GM06990 (cell line): Measurements from ENCODE around the gene ZC3H18.
A peak's percentile ranks its signal among the peaks of the same experiment; 100 is the strongest.

Experiments used
- DNase-seq: peaks from one replicate; pipeline ENCODE4 v3.0.0-alpha.2; 2011; ENCODE audit not compliant: insufficient read length; ENCODE audit errors: extremely low read depth
- H3K27me3 ChIP-seq: replicated peaks from 2 replicates; pipeline ENCODE4 v1.6.0; 2011; ENCODE audit warnings: low read length; ENCODE audit not compliant: control insufficient read depth, insufficient read depth
- H3K36me3 ChIP-seq: 2 replicates; pipeline ENCODE4 v1.5.1; 2011; ENCODE audit warnings: low read length; ENCODE audit not compliant: control insufficient read depth, insufficient read depth
- H3K4me3 ChIP-seq: replicated peaks from 2 replicates; pipeline ENCODE4 v1.5.1; 2011; ENCODE audit warnings: low read depth, mild to moderate bottlenecking, control low read depth, low read length
- TF ChIP-seq, protein P1 (sequence below): IDR thresholded peaks from 2 replicates; pipeline ENCODE4 v1.5.1; 2011; ENCODE audit warnings: low read length, control low read depth, mild to moderate bottlenecking, inconsistent platforms; ENCODE audit not compliant: insufficient read depth, poor library complexity, severe bottlenecking

The ZC3H18 gene

DNA sequence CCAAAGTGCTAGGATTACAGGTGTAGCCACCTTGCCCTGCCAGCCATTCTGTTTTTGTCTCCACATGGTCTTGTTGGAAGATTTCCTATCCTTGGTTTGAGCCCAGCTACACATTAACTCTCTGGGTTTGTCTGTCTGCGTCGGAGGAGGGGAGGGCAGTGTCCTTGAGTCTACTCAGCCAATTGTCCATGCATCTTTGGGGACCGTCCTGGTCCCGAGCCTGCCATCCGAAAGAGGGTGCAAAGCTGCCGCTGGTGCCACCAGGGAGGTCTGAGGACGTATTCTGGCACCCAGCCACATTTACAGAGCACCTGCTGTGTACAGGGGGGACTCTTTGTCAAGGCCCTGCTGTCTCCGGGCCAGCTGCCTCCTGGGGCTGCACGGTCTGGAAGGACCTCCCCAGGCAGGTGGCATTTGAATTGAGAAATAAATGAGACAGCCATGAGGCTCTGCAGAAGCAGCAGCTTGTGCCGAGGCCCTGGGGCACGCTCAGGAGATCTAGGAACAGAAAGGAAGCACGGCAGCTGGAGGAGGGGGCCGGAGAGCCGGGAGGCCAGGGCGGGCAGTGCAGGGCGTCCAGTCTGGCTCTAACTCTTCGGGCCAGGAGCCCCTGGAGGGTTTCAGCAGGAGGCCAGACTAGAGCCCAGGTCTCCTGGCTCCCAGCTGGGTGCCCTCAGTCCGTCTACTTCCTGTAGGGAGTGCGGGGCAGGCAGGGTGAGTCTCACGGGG, 79.2 kb downstream of the ZC3H18 start:
- Histone ChIP-seq H3K4me3 (peak overlapping the region; percentile 95), H3K27me3 (no peaks in the 10 kb centered on the region), H3K36me3 (peaks cover 32% of the 10 kb centered on the region)
- TF ChIP-seq, protein P1, sequence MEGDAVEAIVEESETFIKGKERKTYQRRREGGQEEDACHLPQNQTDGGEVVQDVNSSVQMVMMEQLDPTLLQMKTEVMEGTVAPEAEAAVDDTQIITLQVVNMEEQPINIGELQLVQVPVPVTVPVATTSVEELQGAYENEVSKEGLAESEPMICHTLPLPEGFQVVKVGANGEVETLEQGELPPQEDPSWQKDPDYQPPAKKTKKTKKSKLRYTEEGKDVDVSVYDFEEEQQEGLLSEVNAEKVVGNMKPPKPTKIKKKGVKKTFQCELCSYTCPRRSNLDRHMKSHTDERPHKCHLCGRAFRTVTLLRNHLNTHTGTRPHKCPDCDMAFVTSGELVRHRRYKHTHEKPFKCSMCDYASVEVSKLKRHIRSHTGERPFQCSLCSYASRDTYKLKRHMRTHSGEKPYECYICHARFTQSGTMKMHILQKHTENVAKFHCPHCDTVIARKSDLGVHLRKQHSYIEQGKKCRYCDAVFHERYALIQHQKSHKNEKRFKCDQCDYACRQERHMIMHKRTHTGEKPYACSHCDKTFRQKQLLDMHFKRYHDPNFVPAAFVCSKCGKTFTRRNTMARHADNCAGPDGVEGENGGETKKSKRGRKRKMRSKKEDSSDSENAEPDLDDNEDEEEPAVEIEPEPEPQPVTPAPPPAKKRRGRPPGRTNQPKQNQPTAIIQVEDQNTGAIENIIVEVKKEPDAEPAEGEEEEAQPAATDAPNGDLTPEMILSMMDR: no peak
- DNase-seq: peak; percentile 25

DNA sequence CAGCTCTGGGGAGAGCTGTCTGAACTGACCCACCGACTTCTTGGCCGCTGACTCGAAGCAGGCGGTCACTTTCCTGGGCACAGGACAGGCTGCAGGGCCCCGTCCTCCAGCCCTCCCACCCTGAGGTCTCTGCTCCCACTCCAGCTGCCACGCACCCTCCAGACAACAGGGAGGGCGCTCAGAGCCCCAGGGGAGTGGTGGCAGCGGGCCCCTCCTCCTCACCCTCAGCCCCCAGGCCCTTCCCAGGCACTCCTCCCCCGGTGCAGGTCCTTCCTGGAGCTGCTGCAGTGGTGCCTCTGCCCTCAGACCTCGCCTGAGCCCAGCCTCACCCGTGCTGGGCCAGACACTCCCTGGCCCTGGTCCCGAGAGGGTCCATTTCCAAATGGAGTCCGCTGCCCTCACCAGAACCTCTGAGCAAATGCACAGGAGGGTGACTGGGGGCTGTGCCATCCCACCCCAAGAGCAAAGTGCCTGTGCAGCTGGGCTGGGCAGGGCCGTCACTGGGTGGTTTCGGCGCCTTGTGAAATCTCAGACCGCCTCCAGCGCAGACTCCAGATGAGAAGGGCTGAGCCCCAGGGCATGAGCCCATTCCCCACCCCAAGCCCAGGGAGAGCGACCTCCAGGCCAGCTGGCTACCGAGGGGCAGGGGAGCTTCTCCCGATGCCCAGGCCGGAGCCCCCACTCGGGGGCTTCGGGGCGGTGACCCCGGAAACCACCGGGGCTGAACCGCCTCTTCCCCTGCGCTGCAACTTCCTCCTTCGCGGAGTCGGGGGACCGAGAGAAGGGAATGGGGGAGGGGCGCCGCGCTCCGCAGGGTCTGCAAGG, 79.9 kb downstream of the ZC3H18 start:
- Histone ChIP-seq H3K27me3 (no peaks in the 10 kb centered on the region), H3K4me3 (peak overlapping the region; percentile 95), H3K36me3 (peaks cover 34% of the 10 kb centered on the region)
- TF ChIP-seq, protein P1: no peak
- peak; percentile 71 for DNase-seq

DNA sequence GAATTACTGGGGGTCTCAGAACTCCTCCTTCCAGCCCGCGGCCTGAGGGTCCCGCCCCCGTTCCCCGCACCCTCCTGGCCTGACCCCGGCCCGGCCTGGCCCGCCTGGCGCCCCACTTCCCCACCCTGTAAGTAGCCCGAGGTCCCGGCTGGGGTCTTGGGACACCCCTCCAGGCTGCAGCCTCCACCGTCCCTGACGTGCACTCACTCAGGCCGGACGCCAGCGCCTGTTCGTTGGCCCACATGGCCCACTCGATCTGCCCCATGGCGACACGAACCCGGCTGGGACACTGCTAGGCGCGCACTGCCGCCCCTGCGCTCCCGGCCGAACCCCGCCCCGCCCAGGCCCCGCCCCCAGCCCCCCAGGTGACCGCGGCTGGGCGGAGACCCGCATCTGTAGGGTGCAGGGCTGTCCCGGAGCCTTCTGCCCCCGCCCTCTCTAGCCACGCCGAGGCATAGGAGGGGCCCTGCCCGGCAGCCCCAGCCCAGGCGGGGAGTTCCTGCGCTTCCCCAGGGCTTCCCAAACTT, 80.6 kb downstream of the ZC3H18 start, which contains the start of gene CYBA:
TSS of gene CYBA (minus strand) at position 305 of the 527 bp plus-strand sequence. CDS start at position 265, 40 bp downstream.
- TF ChIP-seq, protein P1: no peak
- Histone ChIP-seq H3K27me3 (no peaks in the 10 kb centered on the region), H3K4me3 (peak within 1 kb of the TSS; percentile 95), H3K36me3 (peaks cover 33% of the 10 kb centered on the region)
- DNase-seq: peak; percentile 89

DNA sequence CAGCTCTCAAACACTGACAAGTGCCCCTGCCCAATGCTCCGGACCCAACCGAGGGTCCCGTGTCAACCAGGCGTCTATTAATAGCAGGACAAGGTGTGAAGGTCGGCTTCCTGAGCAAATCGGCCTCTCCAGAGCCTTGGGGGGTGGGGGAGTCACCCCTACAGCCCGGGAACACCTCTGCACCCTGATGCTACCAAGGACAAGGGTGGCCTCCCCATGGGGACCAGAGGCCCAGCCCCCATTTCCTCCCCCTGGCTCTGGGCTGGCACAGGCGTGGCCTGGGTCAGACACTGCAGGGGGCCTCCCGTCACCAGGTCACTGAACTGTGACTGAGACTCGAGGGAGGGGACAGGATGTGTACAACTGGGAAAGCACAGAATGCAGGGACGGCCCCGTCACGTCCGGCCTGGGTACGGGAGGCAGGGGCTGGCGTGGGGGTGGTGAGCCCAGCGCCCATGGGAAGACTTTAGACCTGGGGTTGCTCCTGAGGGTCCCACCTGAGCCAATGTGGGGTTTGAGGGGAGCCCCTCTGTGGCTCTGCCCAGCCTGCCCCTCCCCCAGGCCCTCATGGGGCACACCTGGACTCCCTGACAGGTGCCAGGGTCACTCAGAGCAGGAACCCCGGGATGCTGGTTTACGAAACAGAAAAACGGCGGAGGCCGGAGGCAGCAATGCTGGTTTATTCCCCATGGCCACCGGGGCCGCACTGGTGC, 81.2 kb downstream of the ZC3H18 start:
- H3K36me3 ChIP-seq: peaks cover 34% of the 10 kb centered on the region
- H3K4me3 ChIP-seq: peak overlapping the region; percentile 95
- TF ChIP-seq, protein P1: no peak
- DNase-seq: peak; percentile 92
- H3K27me3 ChIP-seq: no peaks in the 10 kb centered on the region

DNA sequence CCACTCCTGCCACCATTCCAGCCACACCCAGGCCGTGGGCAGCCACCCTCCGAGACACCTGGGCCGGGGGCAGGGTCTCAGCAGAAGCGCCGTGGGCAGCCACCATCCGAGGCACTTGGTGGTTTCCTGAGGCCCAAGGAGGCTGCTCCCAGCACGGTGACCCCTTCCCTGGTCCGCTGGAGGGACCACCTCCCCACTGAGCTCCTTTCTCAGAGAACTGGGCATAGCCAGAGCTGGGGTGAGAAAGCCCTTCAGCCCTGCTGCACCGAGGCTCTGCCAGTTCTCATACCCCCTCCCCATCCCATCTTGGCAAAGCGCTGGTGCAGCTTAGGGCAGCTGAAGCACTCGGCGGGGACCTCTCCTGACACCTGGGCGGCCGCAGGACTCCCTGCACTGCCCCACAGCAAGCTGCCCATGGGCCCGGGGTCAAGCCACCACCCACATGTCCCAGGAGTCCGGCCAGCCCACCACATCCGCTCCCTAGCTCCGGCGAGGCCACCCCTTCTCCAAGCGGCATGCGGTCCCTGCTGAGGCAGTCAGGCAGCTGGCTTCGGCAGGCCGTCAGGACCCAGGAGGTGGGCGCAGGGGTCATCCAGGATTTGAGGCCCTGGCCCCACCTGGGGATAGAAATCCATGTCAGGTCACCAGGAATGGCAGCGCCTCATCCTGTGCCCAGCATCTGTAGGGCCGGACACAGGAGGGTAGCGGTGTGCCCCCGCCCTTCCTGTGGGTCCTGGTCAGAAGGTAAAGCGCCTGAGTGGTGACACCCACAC, 82.0 kb downstream of the ZC3H18 start:
- Histone ChIP-seq H3K36me3 (peaks cover 32% of the 10 kb centered on the region), H3K27me3 (no peaks in the 10 kb centered on the region), H3K4me3 (peak overlapping the region; percentile 95)
- TF ChIP-seq, protein P1: no peak
- DNase-seq: no peak
